ENCODE results near the gene GLTP.

Gene GLTP

GRCh38 chr12:109808876-109809646, 71.3 kb downstream of the GLTP start:
- Histone ChIP-seq H3K4me2 (ENCODE audit: low read depth, low read length, poor library complexity, severe bottlenecking) (no peak overlapping the region), H3K9me3 (ENCODE audit: insufficient read depth, low read depth, low read length) (no peaks in the 10 kb centered on the region), H3K9ac (ENCODE audit: low read depth, low read length, poor library complexity, severe bottlenecking) (no peak overlapping the region), H3K27me3 (ENCODE audit: insufficient read depth, low read length, poor library complexity, severe bottlenecking) (no peaks in the 10 kb centered on the region), H3K9me2 (replicated peaks; ENCODE audit: low read depth, low read length) (no peaks in the 10 kb centered on the region), H3K79me2 (ENCODE audit: insufficient read depth, low read length) (no peaks in the 10 kb centered on the region), H3F3A (ENCODE audit: low read depth) (no peaks in the 10 kb centered on the region), H4K20me1 (ENCODE audit: insufficient read depth, low read length, poor library complexity, severe bottlenecking) (no peaks in the 10 kb centered on the region), H2AFZ (ENCODE audit: low read length) (no peak overlapping the region), H3K4me3 (ENCODE audit: low read length, poor library complexity, severe bottlenecking) (no peak overlapping the region), H3K4me1 (ENCODE audit: insufficient read depth, low read length, poor library complexity, severe bottlenecking) (no peaks in the 10 kb centered on the region), H3K36me3 (ENCODE audit: insufficient read depth, low read length) (no peaks in the 10 kb centered on the region)
- TF ChIP-seq CTCF (conservative IDR thresholded peaks at IDR 0.05; ENCODE audit: low read length) (no peak), EZH2phosphoT487 (IDR thresholded peaks at IDR 0.05; ENCODE audit: borderline replicate concordance) (no peak)

- TF ChIP-seq EZH2phosphoT487 (IDR thresholded peaks at IDR 0.05; ENCODE audit: borderline replicate concordance) (no peak), CTCF (conservative IDR thresholded peaks at IDR 0.05; ENCODE audit: low read length) (no peak)
- Histone ChIP-seq H3K36me3 (ENCODE audit: insufficient read depth, low read length) (no peaks in the 10 kb centered on the region), H3K4me2 (ENCODE audit: low read depth, low read length, poor library complexity, severe bottlenecking) (no peak overlapping the region), H4K20me1 (ENCODE audit: insufficient read depth, low read length, poor library complexity, severe bottlenecking) (no peaks in the 10 kb centered on the region), H3K27me3 (ENCODE audit: insufficient read depth, low read length, poor library complexity, severe bottlenecking) (no peaks in the 10 kb centered on the region), H3K9ac (ENCODE audit: low read depth, low read length, poor library complexity, severe bottlenecking) (no peak overlapping the region), H3K9me2 (replicated peaks; ENCODE audit: low read depth, low read length) (no peaks in the 10 kb centered on the region), H3K4me3 (ENCODE audit: low read length, poor library complexity, severe bottlenecking) (no peak overlapping the region), H3F3A (ENCODE audit: low read depth) (no peaks in the 10 kb centered on the region), H3K4me1 (ENCODE audit: insufficient read depth, low read length, poor library complexity, severe bottlenecking) (no peaks in the 10 kb centered on the region), H2AFZ (ENCODE audit: low read length) (no peak overlapping the region), H3K79me2 (ENCODE audit: insufficient read depth, low read length) (no peaks in the 10 kb centered on the region), H3K9me3 (ENCODE audit: insufficient read depth, low read depth, low read length) (no peaks in the 10 kb centered on the region)
These were observed 72.2 kb downstream of the GLTP start for GRCh38 chr12:109807954-109808643.

- H3K9ac ChIP-seq (ENCODE audit: low read depth, low read length, poor library complexity, severe bottlenecking): no peak overlapping the region
These were observed 75.2 kb downstream of the GLTP start for GRCh38 chr12:109804820-109805761.

More at GRCh38 chr12:109804820-109805761, 75.2 kb downstream of the GLTP start:
- Histone ChIP-seq H3K9me3 (ENCODE audit: insufficient read depth, low read depth, low read length) (no peaks in the 10 kb centered on the region), H3K9me2 (replicated peaks; ENCODE audit: low read depth, low read length) (no peaks in the 10 kb centered on the region), H3K4me2 (ENCODE audit: low read depth, low read length, poor library complexity, severe bottlenecking) (no peak overlapping the region), H3K4me3 (ENCODE audit: low read length, poor library complexity, severe bottlenecking) (no peak overlapping the region), H4K20me1 (ENCODE audit: insufficient read depth, low read length, poor library complexity, severe bottlenecking) (no peaks in the 10 kb centered on the region), H3K27me3 (ENCODE audit: insufficient read depth, low read length, poor library complexity, severe bottlenecking) (no peaks in the 10 kb centered on the region), H2AFZ (ENCODE audit: low read length) (no peak overlapping the region), H3K79me2 (ENCODE audit: insufficient read depth, low read length) (no peaks in the 10 kb centered on the region), H3K36me3 (ENCODE audit: insufficient read depth, low read length) (no peaks in the 10 kb centered on the region), H3K4me1 (ENCODE audit: insufficient read depth, low read length, poor library complexity, severe bottlenecking) (no peaks in the 10 kb centered on the region), H3F3A (ENCODE audit: low read depth) (no peaks in the 10 kb centered on the region)
- TF ChIP-seq CTCF (conservative IDR thresholded peaks at IDR 0.05; ENCODE audit: low read length): peak; percentile 98
- TF ChIP-seq EZH2phosphoT487 (IDR thresholded peaks at IDR 0.05; ENCODE audit: borderline replicate concordance): no peak
